Measurements from ENCODE around the gene CFAP299.

- TF ChIP-seq POLR2A (IDR thresholded peaks at IDR 0.05; ENCODE audit: low read length) (no peak), GATA1 (IDR thresholded peaks at IDR 0.05; ENCODE audit: low read depth, low read length) (no peak)
These were observed 24.4 kb upstream of the CFAP299 start for GRCh38 chr4:80311130-80311529.
